Ureter (tissue), 1 donor: Measurements from ENCODE around the gene VMP1. TPM values are rescaled to one million over a fixed set of nuclear protein-coding genes. Genes with fewer than 3 reads are reported as not detected.
"Not testable (repeated sequence)": the region's sequence is repeated elsewhere in the genome, so short reads cannot be mapped to it uniquely, and the experiment has no call there.

Source experiments
- DNase-seq: peaks from one replicate; pipeline ENCODE4 v3.0.0-alpha.2; 2020; ENCODE audit warnings: low spot score
- total RNA-seq: library from RNA; stranded (reverse); gene quantifications from one replicate; pipeline ENCODE4 v1.2.4, GENCODE V29; 2023
- donor health status: DM: yes; HTN: yes; CAD: no.

Gene VMP1
- total RNA-seq, 1 donor from 2014 or later = 335 TPM

- not testable (repeated sequence) for DNase-seq
Observed at GRCh38 chr17:59755069-59755468, 47.6 kb downstream of the VMP1 start.

GRCh38 chr17:59756236-59756818, 48.9 kb downstream of the VMP1 start:
- DNase-seq = no peak

DNA sequence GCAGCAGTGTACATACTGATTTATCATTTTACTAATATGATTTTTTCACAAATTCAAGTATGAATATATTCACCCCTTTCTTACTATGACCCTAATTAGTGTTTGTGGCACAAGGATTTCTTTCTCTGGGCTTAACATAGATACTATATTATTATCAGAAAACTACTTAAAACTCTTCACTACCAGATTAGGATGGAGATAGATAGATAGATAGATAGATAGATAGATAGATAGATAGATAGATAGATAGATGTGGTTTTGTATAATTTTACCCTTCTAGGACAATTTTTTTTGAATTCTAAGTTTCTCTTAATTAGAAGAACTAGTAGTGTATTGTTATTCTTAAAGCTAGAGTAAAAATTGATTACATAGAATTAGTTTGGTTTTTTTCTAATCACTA, 49.6 kb downstream of the VMP1 start:
- no peak for DNase-seq

GRCh38 chr17:59757470-59757869, 50.0 kb downstream of the VMP1 start:
- no peak for DNase-seq

GRCh38 chr17:59757881-59758385, 50.5 kb downstream of the VMP1 start:
- DNase-seq = no peak

- DNase-seq = not testable (repeated sequence)
Observed at GRCh38 chr17:59758998-59759651, 51.7 kb downstream of the VMP1 start.

DNA sequence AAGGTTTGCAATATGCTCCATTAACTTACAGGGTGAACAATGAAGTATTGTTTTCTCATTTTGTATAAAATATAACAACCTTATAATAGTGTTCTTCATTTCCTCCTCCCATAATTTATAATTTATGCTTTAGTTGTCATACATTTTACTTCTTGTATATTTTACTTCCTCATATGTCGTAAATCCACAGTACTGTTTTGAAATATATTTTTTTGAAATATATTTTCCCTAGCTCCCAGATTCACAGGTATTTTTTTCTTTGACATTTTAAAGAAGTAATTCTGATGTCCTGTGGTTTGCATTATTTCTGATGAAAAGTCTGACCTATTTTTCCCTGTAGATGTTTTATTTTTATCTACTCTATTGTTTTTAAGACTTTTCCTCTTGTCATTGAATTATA, 52.7 kb downstream of the VMP1 start:
- no peak for DNase-seq

GRCh38 chr17:59761385-59762048, 54.1 kb downstream of the VMP1 start:
- DNase-seq = no peak

DNA sequence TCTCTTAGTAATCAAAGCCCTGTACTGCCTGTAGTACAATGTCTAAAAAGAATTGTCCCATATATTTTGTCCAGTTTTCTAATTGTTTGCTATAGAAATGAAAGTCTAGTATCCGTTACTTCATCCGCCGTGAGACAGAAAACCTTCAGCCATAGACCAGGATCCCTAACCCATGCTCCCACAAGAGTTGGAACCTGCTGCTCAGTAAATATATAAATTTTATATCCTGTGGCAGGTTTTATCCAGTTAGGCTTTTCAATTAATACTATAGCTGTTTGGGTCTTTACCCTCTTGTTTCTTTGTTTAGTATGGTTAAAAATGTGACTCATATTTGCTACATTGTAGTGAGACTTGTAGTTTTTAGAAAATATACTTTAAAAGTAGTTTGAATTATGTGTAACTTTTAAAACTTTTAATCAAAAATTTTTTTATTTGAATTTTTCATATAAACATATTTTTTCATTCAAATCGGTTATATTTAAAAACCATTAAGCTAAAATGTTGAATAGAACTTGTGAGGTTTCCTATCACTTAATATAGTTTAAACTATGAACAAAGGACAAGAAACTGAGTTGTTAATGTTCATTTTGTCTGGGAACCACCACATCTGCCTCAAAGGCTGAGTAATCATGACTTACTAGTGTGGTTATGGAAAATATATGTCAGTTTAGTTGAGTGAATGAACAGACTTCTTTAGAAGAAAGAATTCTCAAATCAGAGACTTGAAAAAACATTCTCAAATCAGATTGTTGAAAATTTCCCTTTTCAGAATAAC, 54.8 kb downstream of the VMP1 start:
- no peak for DNase-seq

GRCh38 chr17:59762824-59763374, 55.4 kb downstream of the VMP1 start:
- no peak for DNase-seq

DNA sequence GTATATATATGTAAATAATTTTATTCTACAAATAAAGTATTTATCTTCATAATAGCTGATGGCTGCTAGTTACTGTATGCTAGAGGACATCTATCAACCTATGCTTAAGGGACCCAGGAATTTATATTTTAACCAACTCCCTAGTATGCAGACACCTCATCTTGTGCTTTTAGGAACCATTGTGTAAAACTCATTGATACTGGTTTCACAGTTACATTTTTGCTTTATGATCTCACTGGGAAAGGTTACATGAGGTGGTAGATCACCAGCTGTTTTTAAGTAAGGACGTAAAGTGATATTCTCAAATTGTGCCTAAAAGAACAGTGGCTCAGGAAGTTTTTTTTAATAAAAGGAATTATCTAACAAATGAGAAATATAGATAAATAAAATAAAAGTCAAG, 56.4 kb downstream of the VMP1 start:
- DNase-seq = no peak

DNA sequence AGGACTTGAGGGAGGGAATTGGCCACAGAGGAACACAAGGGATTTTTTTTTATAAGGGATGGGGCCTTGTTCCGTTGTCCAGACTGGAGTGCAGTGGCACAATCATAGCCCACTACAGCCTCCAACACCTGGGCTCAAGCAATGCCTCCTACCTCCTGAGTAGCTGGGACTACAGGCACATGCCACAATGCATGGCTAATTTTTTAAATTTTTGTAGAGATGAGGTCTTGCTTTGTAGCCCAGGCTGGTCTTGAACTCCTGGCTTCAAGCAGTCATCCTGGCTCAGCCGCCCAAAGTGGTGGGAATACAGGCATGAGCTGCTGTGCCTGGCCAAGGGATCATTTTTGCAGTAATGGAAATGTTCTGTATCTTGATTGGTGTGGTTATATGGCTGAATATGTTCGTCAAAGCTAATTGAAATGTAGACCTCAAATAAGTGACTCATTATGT, 56.9 kb downstream of the VMP1 start:
- no peak for DNase-seq

DNA sequence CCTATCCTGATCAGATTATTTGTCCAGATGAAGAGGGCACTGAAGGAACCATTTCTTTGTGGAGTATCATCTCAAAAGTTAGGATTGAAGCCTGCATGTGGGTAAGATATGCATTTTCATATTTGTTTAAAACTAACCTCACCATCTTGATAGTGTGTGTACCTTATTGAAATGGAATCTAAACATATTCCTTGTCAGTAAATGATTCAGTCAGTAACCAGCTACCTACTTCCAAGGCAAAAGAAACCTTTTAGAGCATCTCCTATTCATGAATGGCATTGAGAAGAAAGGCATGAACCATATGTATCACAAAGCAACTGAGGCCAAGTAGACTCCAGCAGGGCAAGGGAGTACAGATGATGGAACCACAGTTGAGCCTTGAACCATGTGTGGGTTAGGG, 57.6 kb downstream of the VMP1 start:
- DNase-seq = no peak

GRCh38 chr17:59766491-59766890, 59.0 kb downstream of the VMP1 start:
- no peak for DNase-seq

- DNase-seq = no peak
Observed at GRCh38 chr17:59767176-59767575, 59.7 kb downstream of the VMP1 start.

GRCh38 chr17:59769887-59770286, 62.4 kb downstream of the VMP1 start:
- DNase-seq = no peak

DNA sequence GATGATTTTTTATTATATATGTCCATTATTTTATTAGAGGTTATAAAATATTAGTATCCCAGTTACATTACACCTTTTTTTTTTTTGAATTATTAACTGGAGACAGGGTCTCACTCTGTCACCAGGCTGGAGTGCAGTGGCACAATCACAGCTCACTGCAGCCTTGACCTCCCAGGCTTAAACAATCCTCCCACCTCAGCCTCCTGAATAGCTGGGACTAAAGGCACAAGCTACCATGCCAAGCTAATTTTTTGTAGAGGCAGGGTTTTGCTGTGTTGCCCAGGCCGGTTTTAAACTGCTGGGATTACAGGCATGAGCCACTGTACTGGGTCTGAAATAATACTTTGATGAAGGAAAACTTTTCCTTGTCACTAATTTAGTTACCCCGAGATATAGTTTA, 63.6 kb downstream of the VMP1 start:
- no peak for DNase-seq

GRCh38 chr17:59775786-59776350, 68.4 kb downstream of the VMP1 start:
- no peak for DNase-seq

DNA sequence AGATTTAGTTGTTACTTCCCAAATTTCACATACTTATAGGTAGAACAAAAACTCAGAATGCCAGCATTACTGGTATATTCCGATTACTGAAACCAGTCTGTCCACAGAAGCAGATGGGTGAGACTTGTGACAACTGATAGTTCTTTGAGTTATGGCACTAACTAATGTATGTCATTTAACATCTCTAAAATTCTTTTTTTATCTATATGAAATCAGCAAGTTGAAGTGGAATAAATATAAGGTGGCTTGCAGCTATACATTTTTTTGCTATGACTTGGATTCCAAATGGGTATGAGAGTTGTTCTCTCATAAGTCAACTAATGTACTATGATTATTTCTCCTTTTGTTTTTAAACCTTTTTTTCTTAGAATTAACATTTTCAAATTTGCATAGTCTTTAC, 69.1 kb downstream of the VMP1 start:
- no peak for DNase-seq

DNA sequence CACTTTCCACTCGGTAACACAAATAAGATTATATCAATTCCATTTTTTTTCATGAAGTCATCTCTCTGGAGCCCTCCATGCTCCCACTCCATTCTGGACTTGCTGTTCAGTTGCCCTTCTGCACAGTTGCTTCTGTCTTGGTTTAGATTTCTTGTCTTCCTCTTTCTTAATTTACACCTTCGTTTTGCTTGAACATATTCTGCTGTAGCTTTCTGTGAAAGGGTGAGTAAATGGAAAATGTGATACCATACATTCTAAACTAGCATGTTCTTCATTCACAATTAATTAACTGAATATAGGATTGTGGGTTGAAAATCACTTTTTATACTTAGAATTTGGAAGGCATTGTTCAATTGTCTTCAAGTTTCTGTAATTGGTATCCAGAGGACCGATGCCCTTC, 69.6 kb downstream of the VMP1 start:
- DNase-seq = no peak

GRCh38 chr17:59778996-59779395, 71.5 kb downstream of the VMP1 start:
- DNase-seq = no peak

DNA sequence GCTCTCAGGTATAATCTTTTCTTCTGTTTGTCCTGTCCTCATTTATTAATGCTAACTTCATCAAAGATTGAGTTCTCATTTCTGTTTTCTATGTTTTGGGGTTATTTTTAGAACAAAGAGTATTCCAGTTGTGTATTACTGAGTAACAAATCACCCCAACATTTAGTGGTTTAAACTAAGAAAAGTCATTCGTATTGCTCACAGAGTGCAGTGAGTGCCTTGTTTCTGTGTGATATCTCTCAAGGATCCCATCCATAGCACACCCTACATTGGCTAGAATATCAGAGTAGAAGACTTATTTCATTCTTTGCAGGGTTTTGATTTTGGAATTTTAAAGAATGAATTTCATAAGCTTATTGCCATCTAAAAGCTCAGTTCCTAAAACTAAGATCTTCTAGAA, 72.1 kb downstream of the VMP1 start:
- DNase-seq = no peak
